Neuronal stem cell (in vitro differentiated cells): Measurements from ENCODE around the gene GALNT14.

ENCODE experiments used
- DNase-seq: peaks from one replicate; pipeline ENCODE4 v3.0.0-alpha.2; 2013; ENCODE audit warnings: low spot score
- H2AFZ ChIP-seq: one replicate; pipeline ENCODE4 v1.6.1; 2013; ENCODE audit warnings: mild to moderate bottlenecking, low read length, inconsistent platforms
- H2AK5ac ChIP-seq: 2 replicates; pipeline ENCODE4 v1.6.1; 2013; ENCODE audit warnings: low read depth, mild to moderate bottlenecking, inconsistent platforms, low read length, moderate library complexity, mixed read lengths
- H2BK120ac ChIP-seq: 2 replicates; pipeline ENCODE4 v1.6.1; 2013; ENCODE audit warnings: low read depth, mild to moderate bottlenecking, inconsistent platforms, low read length, moderate library complexity, mixed read lengths
- H2BK12ac ChIP-seq: one replicate; pipeline ENCODE4 v1.6.1; 2013; ENCODE audit warnings: low read length, inconsistent platforms
- H2BK15ac ChIP-seq: 2 replicates; pipeline ENCODE4 v1.6.1; 2013; ENCODE audit warnings: mild to moderate bottlenecking, low read length, inconsistent platforms, mixed read lengths
- H2BK5ac ChIP-seq: one replicate; pipeline ENCODE4 v1.6.1; 2013; ENCODE audit warnings: inconsistent platforms, mild to moderate bottlenecking, low read length, moderate library complexity
- H3K14ac ChIP-seq: one replicate; pipeline ENCODE4 v1.6.1; 2013; ENCODE audit warnings: low read length, inconsistent platforms
- H3K18ac ChIP-seq: 2 replicates; pipeline ENCODE4 v1.6.1; 2013; ENCODE audit warnings: low read length, inconsistent platforms
- H3K23ac ChIP-seq: 2 replicates; pipeline ENCODE4 v1.6.1; 2013; ENCODE audit warnings: low read depth, mild to moderate bottlenecking, mixed read lengths, low read length, inconsistent platforms; ENCODE audit not compliant: poor library complexity
- H3K27ac ChIP-seq: replicated peaks from 3 replicates; pipeline ENCODE4 v1.5.1; 2013; ENCODE audit warnings: low read length, inconsistent platforms
- H3K27me3 ChIP-seq, 3 experiments: 2 replicates each; pipeline ENCODE4 v1.6.1; 2013; ENCODE audit warnings: low read length in 3 of 3, mild to moderate bottlenecking in 2 of 3, inconsistent platforms in 1 of 3, low read depth in 1 of 3, mixed read lengths in 1 of 3, moderate library complexity in 1 of 3; ENCODE audit not compliant: control insufficient read depth in 3 of 3, insufficient read depth in 3 of 3
- H3K36me3 ChIP-seq, 2 donors: replicated peaks in 1 of 2; 2 replicates each; pipeline ENCODE4 v1.6.1; 2013; ENCODE audit warnings: low read length in 2 of 2; ENCODE audit not compliant: control insufficient read depth in 2 of 2, insufficient read depth in 2 of 2
- H3K4ac ChIP-seq: 2 replicates; pipeline ENCODE4 v1.6.1; 2013; ENCODE audit warnings: inconsistent platforms, mild to moderate bottlenecking, low read length, moderate library complexity
- H3K4me1 ChIP-seq, 2 donors: 1 replicate in 1 of 2; 2 replicates in 1 of 2; pipeline ENCODE4 v1.6.1; 2013; ENCODE audit warnings: low read length in 2 of 2, low read depth in 1 of 2; ENCODE audit not compliant: control insufficient read depth in 2 of 2, insufficient read depth in 1 of 2
- H3K4me2 ChIP-seq: one replicate; pipeline ENCODE4 v1.6.1; 2013; ENCODE audit warnings: mild to moderate bottlenecking, low read length, inconsistent platforms; ENCODE audit not compliant: insufficient read depth, poor library complexity, severe bottlenecking
- H3K4me3 ChIP-seq, 2 donors: 2 replicates each; pipeline ENCODE4 v1.5.1; 2013; ENCODE audit warnings: low read length in 2 of 2, mild to moderate bottlenecking in 2 of 2, inconsistent platforms in 1 of 2, moderate library complexity in 1 of 2
- H3K79me1 ChIP-seq: one replicate; pipeline ENCODE4 v1.6.1; 2013; ENCODE audit warnings: low read depth, mild to moderate bottlenecking, inconsistent platforms, low read length, moderate library complexity
- H3K9ac ChIP-seq: one replicate; pipeline ENCODE4 v1.6.1; 2013; ENCODE audit warnings: mild to moderate bottlenecking, low read depth, low read length, inconsistent platforms; ENCODE audit not compliant: poor library complexity
- H3K9me3 ChIP-seq, 2 donors: replicated peaks in 1 of 2; 2 replicates each; pipeline versions ENCODE3 to v1.6.1; 2013; ENCODE audit warnings: low read length in 2 of 2, mild to moderate bottlenecking in 2 of 2, inconsistent platforms in 1 of 2, low read depth in 1 of 2, mixed read lengths in 1 of 2, moderate library complexity in 1 of 2; ENCODE audit not compliant: control insufficient read depth in 2 of 2, insufficient read depth in 1 of 2
- H4K8ac ChIP-seq: one replicate; pipeline ENCODE4 v1.6.1; 2013; ENCODE audit warnings: low read depth, mild to moderate bottlenecking, inconsistent platforms, low read length, moderate library complexity
- H4K91ac ChIP-seq: one replicate; pipeline ENCODE4 v1.6.1; 2013; ENCODE audit warnings: low read length, low read depth, mild to moderate bottlenecking, inconsistent platforms; ENCODE audit not compliant: poor library complexity
- WGBS, 2 donors: extraction: QIAGEN DNeasy Blood & Tissue Kit; methylation state at CpG; one replicate each; pipeline ENCODE4 v1.1.7; 2013; ENCODE audit warnings: missing lambda C conversion rate in 2 of 2, mixed read lengths in 1 of 2; ENCODE audit not compliant: insufficient read length in 2 of 2, insufficient replicate concordance in 1 of 2; ENCODE audit errors: extremely low coverage in 2 of 2; 5-methylcytosine and 5-hydroxymethylcytosine counted together

Gene GALNT14

DNA sequence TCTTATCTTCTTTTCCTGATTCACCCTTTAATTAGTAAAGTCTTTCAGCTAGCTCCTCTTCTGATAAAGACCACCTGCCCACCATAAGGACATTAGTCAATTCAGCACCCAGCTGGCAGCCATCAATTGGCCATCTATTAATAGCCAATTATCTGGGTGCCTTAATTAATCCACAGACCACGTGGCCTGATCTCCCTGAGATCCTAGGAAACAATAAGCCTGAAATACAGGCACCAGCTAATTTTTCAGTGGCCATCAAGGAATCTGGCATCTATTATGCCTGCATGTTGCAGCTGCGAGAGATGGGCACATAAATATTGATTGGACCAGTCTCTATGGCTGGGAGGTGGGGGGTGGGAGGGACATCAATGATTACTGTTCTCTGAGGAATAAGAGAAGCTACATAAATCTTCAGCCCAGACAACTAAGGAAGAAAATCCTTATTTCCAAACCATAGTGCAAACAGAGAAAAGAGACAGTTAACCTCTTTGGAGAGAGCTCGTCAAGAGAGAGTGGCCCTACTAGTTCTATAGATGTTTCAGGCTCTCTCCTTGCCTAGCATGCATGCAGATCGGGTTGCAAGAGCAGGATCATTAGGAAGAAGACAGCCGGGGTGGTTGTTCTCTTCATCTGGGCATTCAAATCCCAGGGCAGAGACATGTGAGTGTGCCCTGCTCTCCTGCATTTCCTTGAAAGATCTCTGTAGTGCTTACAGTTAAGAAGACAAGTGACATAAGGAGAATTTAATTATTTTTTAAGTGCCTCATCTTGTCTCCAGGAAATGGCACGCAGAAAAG, 8.7 kb downstream of the GALNT14 start:
- no peak for DNase-seq
- H4K91ac ChIP-seq = no peak overlapping the region
- H3K79me1 ChIP-seq = no peaks in the 10 kb centered on the region
- H3K14ac ChIP-seq = no peak overlapping the region
- no peak overlapping the region for H2AFZ ChIP-seq
- no peaks in the 10 kb centered on the region for H3K9me3 ChIP-seq
- H3K27ac ChIP-seq = no peak overlapping the region
- no peak overlapping the region for H2BK120ac ChIP-seq
- WGBS, 2 donors = no CpG with 5 or more reads among the region's 6 CpGs
- H3K36me3 ChIP-seq = no peaks in the 10 kb centered on the region
- no peak overlapping the region for H4K8ac ChIP-seq
- no peak overlapping the region for H3K4ac ChIP-seq
- peaks cover 4 to 7% of the 10 kb centered on the region in 2 donors for H3K4me1 ChIP-seq
- H3K27me3 ChIP-seq = peaks cover 0 to 36% (median 0%) of the 10 kb centered on the region in 3 experiments
- no peak overlapping the region for H3K18ac ChIP-seq
- no peak overlapping the region for H2AK5ac ChIP-seq
- no peak overlapping the region for H3K9ac ChIP-seq
- H2BK15ac ChIP-seq = no peak overlapping the region
- no peak overlapping the region for H2BK12ac ChIP-seq
- no peak overlapping the region for H3K4me2 ChIP-seq
- H3K23ac ChIP-seq = no peak overlapping the region
- no peak overlapping the region for H3K4me3 ChIP-seq
- H2BK5ac ChIP-seq = no peak overlapping the region

DNA sequence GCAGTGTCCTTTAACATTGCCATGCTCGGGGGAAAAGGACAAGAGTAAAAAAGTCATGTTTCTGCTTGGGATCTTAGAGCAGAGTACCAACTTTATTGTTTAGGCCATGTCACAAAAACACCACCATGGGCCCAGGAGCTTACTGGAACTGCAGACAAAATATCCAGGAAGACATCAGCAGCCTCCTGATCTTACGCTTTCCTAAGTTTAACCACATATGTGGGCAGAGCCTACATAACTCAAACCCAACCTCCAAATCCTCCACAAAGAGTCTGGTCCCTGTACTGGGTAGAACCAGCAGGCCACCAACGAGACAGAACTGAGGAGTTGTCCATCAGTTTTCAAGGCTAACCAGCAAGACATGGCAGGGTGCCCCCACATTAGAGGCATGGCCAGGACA, 10.3 kb downstream of the GALNT14 start:
- Histone ChIP-seq H3K18ac (no peak overlapping the region), H3K4ac (no peak overlapping the region), H3K9ac (no peak overlapping the region), H2BK5ac (no peak overlapping the region), H2BK120ac (no peak overlapping the region), H3K4me3 (no peak overlapping the region), H2BK15ac (no peak overlapping the region), H3K4me2 (no peak overlapping the region), H4K8ac (no peak overlapping the region), H2BK12ac (no peak overlapping the region), H3K27ac (no peak overlapping the region), H3K4me1 (peaks cover 4 to 7% of the 10 kb centered on the region in 2 donors), H3K36me3 (no peaks in the 10 kb centered on the region), H2AK5ac (no peak overlapping the region), H3K14ac (no peak overlapping the region), H3K79me1 (no peaks in the 10 kb centered on the region), H4K91ac (no peak overlapping the region), H3K9me3 (no peaks in the 10 kb centered on the region), H2AFZ (no peak overlapping the region), H3K23ac (no peak overlapping the region), H3K27me3 (peaks cover 0 to 22% (median 0%) of the 10 kb centered on the region in 3 experiments)
- no peak for DNase-seq
- WGBS, 2 donors = no CpG with 5 or more reads among the region's 3 CpGs

- H3K27ac ChIP-seq = no peak overlapping the region
- H2BK120ac ChIP-seq = no peak overlapping the region
- DNase-seq = no peak
- H3K36me3 ChIP-seq = no peaks in the 10 kb centered on the region
- no peak overlapping the region for H3K18ac ChIP-seq
- H2AK5ac ChIP-seq = no peak overlapping the region
- H2BK12ac ChIP-seq = no peak overlapping the region
- no peak overlapping the region for H4K91ac ChIP-seq
- peaks cover 4 to 5% of the 10 kb centered on the region in 2 donors for H3K4me1 ChIP-seq
- WGBS, 2 donors = no CpG with 5 or more reads among the region's 6 CpGs
- no peak overlapping the region for H3K4me2 ChIP-seq
- no peak overlapping the region for H3K4me3 ChIP-seq
- no peak overlapping the region for H2BK5ac ChIP-seq
- no peak overlapping the region for H3K4ac ChIP-seq
- no peak overlapping the region for H4K8ac ChIP-seq
- no peak overlapping the region for H2BK15ac ChIP-seq
- no peak overlapping the region for H2AFZ ChIP-seq
- H3K23ac ChIP-seq = no peak overlapping the region
- H3K79me1 ChIP-seq = no peaks in the 10 kb centered on the region
- H3K14ac ChIP-seq = no peak overlapping the region
- H3K9me3 ChIP-seq = no peaks in the 10 kb centered on the region
- H3K9ac ChIP-seq = no peak overlapping the region
- H3K27me3 ChIP-seq = peaks cover 0 to 7% (median 0%) of the 10 kb centered on the region in 3 experiments
These were observed 12.1 kb downstream of the GALNT14 start for GRCh38 chr2:31125918-31126695.

DNA sequence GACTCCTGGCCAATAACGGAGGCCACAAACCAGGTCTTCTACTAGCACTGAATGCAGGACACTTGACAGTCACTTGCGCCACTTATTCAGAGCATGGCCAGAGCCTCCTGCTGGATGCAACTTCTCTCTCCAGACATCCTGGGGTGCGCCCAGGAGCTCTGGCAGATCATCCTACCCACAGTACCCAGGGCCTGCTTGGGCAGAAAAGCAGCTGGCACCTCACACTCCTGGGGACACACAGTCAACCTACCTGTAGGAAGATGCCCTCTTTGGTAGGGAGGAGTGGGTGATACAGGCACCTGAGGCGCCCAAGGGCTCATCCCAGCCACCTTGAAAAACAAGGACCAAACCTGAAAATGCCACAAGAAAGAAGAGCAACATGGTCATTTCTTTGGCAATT, 13.3 kb downstream of the GALNT14 start:
- H2BK5ac ChIP-seq = no peak overlapping the region
- DNase-seq = no peak
- H3K36me3 ChIP-seq = no peaks in the 10 kb centered on the region
- peaks cover under 1% of the 10 kb centered on the region in 2 donors for H3K4me1 ChIP-seq
- H2BK15ac ChIP-seq = no peak overlapping the region
- no peaks in the 10 kb centered on the region for H3K9me3 ChIP-seq
- H3K27me3 ChIP-seq = peaks cover 0 to 7% (median 0%) of the 10 kb centered on the region in 3 experiments
- no peak overlapping the region for H3K9ac ChIP-seq
- no peaks in the 10 kb centered on the region for H3K79me1 ChIP-seq
- H4K8ac ChIP-seq = no peak overlapping the region
- no peak overlapping the region for H3K23ac ChIP-seq
- H2BK12ac ChIP-seq = no peak overlapping the region
- H2AK5ac ChIP-seq = no peak overlapping the region
- WGBS, 2 donors = no CpG with 5 or more reads among the region's 4 CpGs
- H4K91ac ChIP-seq = no peak overlapping the region
- no peak overlapping the region for H3K4me3 ChIP-seq
- no peak overlapping the region for H3K27ac ChIP-seq
- H2BK120ac ChIP-seq = no peak overlapping the region
- H3K4me2 ChIP-seq = no peak overlapping the region
- H3K14ac ChIP-seq = peak overlapping the region; percentile 15
- no peak overlapping the region for H3K4ac ChIP-seq
- no peak overlapping the region for H2AFZ ChIP-seq
- peak overlapping the region; percentile 1 for H3K18ac ChIP-seq
